Measurements from ENCODE around the gene CABP1.

DNA sequence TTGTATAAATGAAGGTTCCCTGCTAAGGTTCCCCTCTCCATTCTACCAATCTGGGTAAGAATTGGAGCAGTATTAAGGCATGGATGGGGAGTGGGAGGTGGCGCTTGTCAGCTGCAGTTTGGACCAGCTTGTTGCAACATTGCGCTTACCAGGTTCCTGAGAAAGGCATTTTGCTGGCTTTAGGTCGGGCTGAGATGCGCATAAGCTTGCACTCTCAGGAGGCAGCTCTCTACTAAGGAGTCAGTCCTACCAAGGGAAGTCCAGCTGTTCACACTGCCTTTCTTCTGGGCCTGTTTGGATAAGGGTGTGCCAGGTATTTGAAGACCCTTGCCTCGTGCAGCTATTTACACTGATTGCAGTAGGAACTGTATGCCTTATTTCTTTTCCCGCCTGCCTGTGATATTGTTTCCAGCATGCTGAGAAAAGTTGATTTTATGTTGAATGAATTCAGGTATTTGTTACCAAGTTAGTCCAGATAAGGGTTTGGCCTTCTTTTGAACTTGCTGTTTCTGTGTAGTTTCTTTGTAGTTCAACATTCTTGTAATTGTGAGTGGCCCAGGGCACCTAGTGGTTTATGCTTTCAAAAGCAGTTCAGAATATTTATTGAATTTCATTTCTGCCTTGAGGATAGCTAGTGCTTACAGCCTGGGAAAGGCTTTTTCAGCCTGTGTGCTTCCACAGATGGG, 49.1 kb downstream of the CABP1 start:
- TF ChIP-seq POLR2AphosphoS5 (IDR thresholded peaks at IDR 0.05; ENCODE audit: borderline replicate concordance, low read depth, low read length) (no peak), EZH2 (IDR thresholded peaks at IDR 0.05) (no peak), FOXP2 (optimal IDR thresholded peaks at IDR 0.05; ENCODE audit: control extremely low read depth, extremely low read length, insufficient read depth) (no peak)

Data from SK-N-MC (cell line).